H1 (cell line): ENCODE results near the gene DGKK. TPM values are rescaled to one million over a fixed set of nuclear protein-coding genes. Genes with fewer than 3 reads are reported as not detected.

Source experiments
- CTCF ChIA-PET: fragments of 300-600 bp; sonication (Branson Sonifier 250); formaldehyde crosslinking; loops from one replicate; lab custom pipeline; 2021; ENCODE audit not compliant: partially characterized antibody; lab: Charles Lee
- POLR2A ChIA-PET: fragments of 300-600 bp; sonication (Branson Sonifier 250); formaldehyde crosslinking; loops from one replicate; lab custom pipeline; 2021; ENCODE audit warnings: inconsistent platforms; ENCODE audit not compliant: partially characterized antibody; lab: Charles Lee
- DNase-seq, 2 experiments: peaks; one replicate each; pipeline versions ENCODE4 v3.0.0 to v3.0.0-alpha.2; 2010 to 2022; ENCODE audit warnings: low spot score in 2 of 2, low read depth in 1 of 2, mixed read lengths in 1 of 2
- FAIRE-seq: peaks from 2 replicates; lab custom pipeline; 2011; peaks lifted over from hg19 to GRCh38; lab: Jason Lieb, UNC
- H2AFZ ChIP-seq: 2 replicates; pipeline ENCODE4 v1.8.1; 2012; ENCODE audit warnings: low read length, inconsistent platforms
- H2AK5ac ChIP-seq: 2 replicates; pipeline ENCODE4 v1.6.1; 2013; ENCODE audit warnings: low read depth, low read length
- H2BK120ac ChIP-seq: replicated peaks from 2 replicates; pipeline ENCODE3; 2013; ENCODE audit warnings: low read depth, low read length, inconsistent platforms
- H2BK12ac ChIP-seq: 2 replicates; pipeline ENCODE4 v1.6.1; 2013; ENCODE audit warnings: low read depth, low read length
- H2BK15ac ChIP-seq: 2 replicates; pipeline ENCODE4 v1.6.1; 2013; ENCODE audit warnings: low read length
- H2BK20ac ChIP-seq: 2 replicates; pipeline ENCODE4 v1.6.1; 2013; ENCODE audit warnings: low read length
- H2BK5ac ChIP-seq: 2 replicates; pipeline ENCODE4 v1.6.1; 2013; ENCODE audit warnings: low read depth, low read length
- H3K14ac ChIP-seq: 2 replicates; pipeline ENCODE4 v1.6.1; 2013; ENCODE audit warnings: inconsistent platforms; ENCODE audit not compliant: insufficient read length
- H3K18ac ChIP-seq: 2 replicates; pipeline ENCODE4 v1.6.1; 2013; ENCODE audit warnings: low read length; ENCODE audit errors: extremely low read depth
- H3K23ac ChIP-seq: 2 replicates; pipeline ENCODE4 v1.6.1; 2013; ENCODE audit warnings: inconsistent platforms; ENCODE audit not compliant: insufficient read length
- H3K23me2 ChIP-seq: 2 replicates; pipeline ENCODE4 v1.6.1; 2013; ENCODE audit warnings: low read depth, low read length
- H3K27ac ChIP-seq: 2 replicates; pipeline ENCODE4 v1.6.1; 2011; ENCODE audit warnings: low read depth, low read length, inconsistent platforms
- H3K27me3 ChIP-seq, 4 experiments: replicated peaks in 1 of 4; 1 replicate in 1 of 4; 2 replicates in 3 of 4; pipeline versions ENCODE4 v1.6.1 to v1.8.1; 2011 to 2013; ENCODE audit warnings: low read length in 3 of 4, mild to moderate bottlenecking in 3 of 4, inconsistent platforms in 2 of 4, mixed read lengths in 2 of 4, moderate library complexity in 1 of 4; ENCODE audit not compliant: control insufficient read depth in 3 of 4, insufficient read depth in 3 of 4; ENCODE audit errors: extremely low read depth in 1 of 4
- H3K36me3 ChIP-seq, 4 experiments: 2 replicates each; pipeline versions ENCODE4 v1.6.1 to v1.8.1; 2011 to 2013; ENCODE audit warnings: mild to moderate bottlenecking in 4 of 4, low read length in 3 of 4, moderate library complexity in 2 of 4, control low read depth in 1 of 4, inconsistent platforms in 1 of 4; ENCODE audit not compliant: insufficient read depth in 4 of 4, control insufficient read depth in 2 of 4
- H3K4ac ChIP-seq: replicated peaks from 2 replicates; pipeline ENCODE3; 2013; ENCODE audit warnings: low read length, low read depth, mixed read lengths, inconsistent platforms; ENCODE audit not compliant: insufficient read length
- H3K4me1 ChIP-seq, 4 experiments: replicated peaks in 1 of 4; 1 replicate in 1 of 4; 2 replicates in 3 of 4; pipeline versions ENCODE4 v1.6.1 to v1.8.1; 2011 to 2013; ENCODE audit warnings: low read length in 3 of 4, inconsistent platforms in 2 of 4, mixed read lengths in 1 of 4; ENCODE audit not compliant: insufficient read depth in 4 of 4, control insufficient read depth in 3 of 4
- H3K4me2 ChIP-seq, 2 experiments: 2 replicates each; pipeline versions ENCODE4 v1.6.1 to v1.8.1; 2011 to 2013; ENCODE audit warnings: low read depth in 2 of 2, low read length in 2 of 2, control low read depth in 1 of 2, inconsistent platforms in 1 of 2, mild to moderate bottlenecking in 1 of 2; ENCODE audit not compliant: insufficient read depth in 1 of 2
- H3K4me3 ChIP-seq, 4 experiments: fragments of 200-600, 300-600 bp in 1 of 4; sonication (generic), shearing (Covaris generic), sonication (Bioruptor Twin) in 1 of 4; 2 replicates each; pipeline versions ENCODE4 v1.5.1 to v1.8.1; 2011 to 2016; ENCODE audit warnings: low read length in 4 of 4, low read depth in 3 of 4, control low read depth in 2 of 4, inconsistent platforms in 2 of 4, mild to moderate bottlenecking in 2 of 4, mixed read lengths in 1 of 4, moderate library complexity in 1 of 4; ENCODE audit not compliant: insufficient read depth in 2 of 4; ENCODE audit errors: extremely low read depth in 1 of 4
- H3K56ac ChIP-seq: replicated peaks from 2 replicates; pipeline ENCODE3; 2013; ENCODE audit warnings: low read depth, mild to moderate bottlenecking, mixed read lengths, low read length, inconsistent platforms; ENCODE audit not compliant: insufficient read length
- H3K79me1 ChIP-seq: 2 replicates; pipeline ENCODE4 v1.6.1; 2013; ENCODE audit warnings: low read depth, low read length, control low read depth
- H3K79me2 ChIP-seq, 2 experiments: 2 replicates each; pipeline versions ENCODE4 v1.6.1 to v1.8.1; 2012 to 2013; ENCODE audit warnings: low read length in 2 of 2, mild to moderate bottlenecking in 2 of 2, inconsistent platforms in 1 of 2; ENCODE audit not compliant: insufficient read depth in 2 of 2, control insufficient read depth in 1 of 2
- H3K9ac ChIP-seq, 4 experiments: replicated peaks in 1 of 4; 1 replicate in 1 of 4; 2 replicates in 3 of 4; pipeline versions ENCODE4 v1.6.1 to v1.8.1; 2011 to 2013; ENCODE audit warnings: low read depth in 3 of 4, low read length in 3 of 4, control low read depth in 2 of 4, mild to moderate bottlenecking in 2 of 4, moderate library complexity in 2 of 4, inconsistent platforms in 1 of 4; ENCODE audit errors: extremely low read depth in 1 of 4
- H3K9me3 ChIP-seq, 2 experiments: 2 replicates each; pipeline versions ENCODE4 v1.6.1 to v1.8.1; 2012 to 2013; ENCODE audit warnings: mild to moderate bottlenecking in 2 of 2, moderate library complexity in 2 of 2, control low read depth in 1 of 2, inconsistent platforms in 1 of 2, low read depth in 1 of 2, low read length in 1 of 2, mixed read lengths in 1 of 2; ENCODE audit not compliant: insufficient read depth in 2 of 2
- H4K20me1 ChIP-seq, 2 experiments: replicated peaks in 1 of 2; 2 replicates each; pipeline versions ENCODE3 to v1.8.1; 2011 to 2013; ENCODE audit warnings: inconsistent platforms in 2 of 2, low read length in 2 of 2, mild to moderate bottlenecking in 1 of 2; ENCODE audit not compliant: insufficient read depth in 2 of 2, control insufficient read depth in 1 of 2
- H4K5ac ChIP-seq: 2 replicates; pipeline ENCODE4 v1.6.1; 2013; ENCODE audit warnings: low read length, low read depth, mixed read lengths, inconsistent platforms; ENCODE audit not compliant: insufficient read length
- H4K8ac ChIP-seq: 2 replicates; pipeline ENCODE4 v1.8.0; 2013; ENCODE audit warnings: mild to moderate bottlenecking, moderate library complexity, low read length, inconsistent platforms; ENCODE audit not compliant: insufficient read depth; ENCODE audit errors: extremely low read depth
- H4K91ac ChIP-seq: replicated peaks from 2 replicates; pipeline ENCODE3; 2013; ENCODE audit warnings: low read length, mixed read lengths, inconsistent platforms; ENCODE audit not compliant: insufficient read length
- WGBS, 2 experiments: shearing (Covaris generic) in 1 of 2; methylation state at CpG; one replicate each; pipeline versions ENCODE4 v1.1.6 to v1.1.7; 2013 to 2015; ENCODE audit warnings: low lambda C conversion rate in 2 of 2, mixed read lengths in 2 of 2, inconsistent platforms in 1 of 2, low coverage in 1 of 2, missing lambda C conversion rate in 1 of 2; ENCODE audit not compliant: insufficient replicate concordance in 2 of 2, insufficient coverage in 1 of 2, insufficient read length in 1 of 2; ENCODE audit errors: extremely low coverage in 1 of 2, missing lambda C conversion rate in 1 of 2; 5-methylcytosine and 5-hydroxymethylcytosine counted together
- polyA plus RNA-seq, 7 experiments: library from polyadenylated mRNA; depleted of rRNA in 3 of 7; stranded (reverse) in 5 of 7; unstranded in 2 of 7; fragments of >200 nt in 5 of 7; fragments of 200-250 nt in 2 of 7; gene quantifications; 1 replicate in 5 of 7; 2 replicates in 1 of 7; 4 replicates in 1 of 7; pipeline versions ENCODE4 v1.2.1 to v1.2.3, GENCODE V29; 2011 to 2013; ENCODE audit warnings: missing spikeins in 2 of 7, mixed read lengths in 2 of 7
- total RNA-seq: library from RNA; stranded (reverse); fragmentation: NEBNext Ultra II Directional; extraction: Animal tissue kit (Norgen Biotek cat#: 25700); gene quantifications from 2 replicates; pipeline ENCODE4 v1.2.1, GENCODE V29; 2021

DGKK gene
- total and polyA plus RNA-seq, 2 of the 8 experiments (the other 6 are each of a cell fraction or from before 2014, with no cell fraction given) = 4.9 to 19.2 TPM

DNA sequence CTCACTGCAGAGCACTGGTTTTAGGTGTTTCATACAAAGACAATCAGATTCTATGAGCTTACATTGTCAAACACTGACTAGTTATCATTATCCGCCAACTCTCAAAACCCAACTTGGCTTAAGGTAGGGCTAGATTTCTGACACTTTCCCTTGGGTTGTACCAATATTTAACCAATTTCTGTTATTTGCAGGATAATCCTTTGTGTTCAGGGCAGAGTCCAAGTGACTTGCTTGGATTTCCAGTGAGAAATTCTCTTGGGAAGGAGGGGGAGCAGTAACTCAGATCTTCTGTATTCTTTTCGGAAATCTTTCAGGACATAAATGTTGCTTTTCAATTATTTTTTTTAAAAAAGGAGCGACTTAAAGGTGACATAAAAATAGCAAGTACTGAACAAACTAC is 23.1 kb downstream of the DGKK start:
- H2BK15ac ChIP-seq = no peak overlapping the region
- H3K79me2 ChIP-seq = no peaks in the 10 kb centered on the region
- no peaks in the 10 kb centered on the region for H3K36me3 ChIP-seq
- H3K4me1 ChIP-seq = no peaks in the 10 kb centered on the region
- no peak overlapping the region for H4K91ac ChIP-seq
- H3K56ac ChIP-seq = no peak overlapping the region
- no peaks in the 10 kb centered on the region for H3K79me1 ChIP-seq
- no peak overlapping the region for H2BK20ac ChIP-seq
- POLR2A ChIA-PET = no interaction called here
- CTCF ChIA-PET = interaction anchor here (0.9 to 3.6 kb wide), 2 partner anchors 10 to 14 kb away, joined by 4 to 16 read pairs; no protein-coding TSS in a partner anchor
- no peak overlapping the region for H2BK12ac ChIP-seq
- H2AFZ ChIP-seq = no peak overlapping the region
- no peak overlapping the region for H3K4me2 ChIP-seq
- no peak for DNase-seq
- H3K27me3 ChIP-seq = no peaks in the 10 kb centered on the region
- no peak overlapping the region for H3K4me3 ChIP-seq
- H2BK120ac ChIP-seq = no peak overlapping the region
- no peak overlapping the region for H3K18ac ChIP-seq
- H3K23ac ChIP-seq = no peak overlapping the region
- 87% methylated on average over 3 of the region's 3 CpGs; no CpG with 5 or more reads in 1 of the 2 experiments for WGBS, 2 experiments
- no peak overlapping the region for H4K5ac ChIP-seq
- no peak overlapping the region for H3K9ac ChIP-seq
- no peak overlapping the region for H4K8ac ChIP-seq
- H2BK5ac ChIP-seq = no peak overlapping the region
- no peak overlapping the region for H3K4ac ChIP-seq
- FAIRE-seq = no peak
- H3K14ac ChIP-seq = no peak overlapping the region
- H3K23me2 ChIP-seq = no peaks in the 10 kb centered on the region
- H3K9me3 ChIP-seq = no peaks in the 10 kb centered on the region
- H4K20me1 ChIP-seq = no peaks in the 10 kb centered on the region
- no peak overlapping the region for H3K27ac ChIP-seq
- no peak overlapping the region for H2AK5ac ChIP-seq
